GM12892 (cell line): ENCODE data around the gene ANXA10.

Experiments used
- POLR2A ChIP-seq: IDR thresholded peaks from 2 replicates; pipeline ENCODE4 v1.6.1; 2011; ENCODE audit warnings: low read depth, low read length, control low read depth
- TAF1 ChIP-seq: IDR thresholded peaks from 2 replicates; pipeline ENCODE4 v1.6.1; 2011; ENCODE audit warnings: low read depth, mild to moderate bottlenecking, control low read depth, low read length, borderline replicate concordance

- TF ChIP-seq TAF1 (no peak), POLR2A (no peak)
These were observed 45.8 kb downstream of the ANXA10 start for GRCh38 chr4:168138143-168138542.
